Astrocyte (in vitro differentiated cells and primary cell): ENCODE results near the gene TBK1. TPM values are rescaled to one million over a fixed set of nuclear protein-coding genes. Genes with fewer than 3 reads are reported as not detected.

Source experiments
- DNase-seq: peaks from one replicate; pipeline ENCODE4 v3.0.0-alpha.2; 2010; ENCODE audit warnings: low read depth
- FAIRE-seq: peaks from 2 replicates; lab custom pipeline; 2011; peaks lifted over from hg19 to GRCh38; lab: Jason Lieb, UNC
- H2AFZ ChIP-seq: 2 replicates; pipeline ENCODE4 v1.6.0; 2012; ENCODE audit warnings: low read depth, low read length, inconsistent platforms
- H3K27ac ChIP-seq: 2 replicates; pipeline ENCODE4 v1.5.1; 2011; ENCODE audit warnings: low read depth, low read length, inconsistent platforms
- H3K27me3 ChIP-seq: 2 replicates; pipeline ENCODE4 v1.6.0; 2011; ENCODE audit warnings: low read length, inconsistent platforms; ENCODE audit not compliant: insufficient read depth
- H3K36me3 ChIP-seq: 2 replicates; pipeline ENCODE4 v1.5.1; 2011; ENCODE audit warnings: low read length, inconsistent platforms; ENCODE audit not compliant: insufficient read depth
- H3K4me1 ChIP-seq: 2 replicates; pipeline ENCODE4 v1.5.1; 2011; ENCODE audit warnings: low read length, inconsistent platforms; ENCODE audit not compliant: insufficient read depth
- H3K4me2 ChIP-seq: 2 replicates; pipeline ENCODE4 v1.6.0; 2012; ENCODE audit warnings: low read length, inconsistent platforms
- H3K4me3 ChIP-seq: 2 replicates; pipeline ENCODE4 v1.5.1; 2011; ENCODE audit warnings: low read depth, mild to moderate bottlenecking, low read length, inconsistent platforms; ENCODE audit not compliant: insufficient read depth
- H3K79me2 ChIP-seq: 2 replicates; pipeline ENCODE4 v1.6.0; 2012; ENCODE audit warnings: mild to moderate bottlenecking, low read length, inconsistent platforms; ENCODE audit not compliant: insufficient read depth
- H3K9ac ChIP-seq: 2 replicates; pipeline ENCODE4 v1.6.0; 2012; ENCODE audit warnings: mild to moderate bottlenecking, low read length, inconsistent platforms
- H3K9me3 ChIP-seq: 2 replicates; pipeline ENCODE4 v1.5.1; 2012; ENCODE audit warnings: low read depth, mild to moderate bottlenecking, low read length, inconsistent platforms; ENCODE audit not compliant: insufficient read depth
- H4K20me1 ChIP-seq: 2 replicates; pipeline ENCODE4 v1.6.0; 2012; ENCODE audit warnings: low read length, inconsistent platforms; ENCODE audit not compliant: insufficient read depth
- H3K27ac Mint-ChIP-seq: one replicate; pipeline ENCODE4 v1.8.0; 2021; ENCODE audit warnings: mild to moderate bottlenecking, mixed read lengths; ENCODE audit not compliant: unreplicated experiment
- H3K27me3 Mint-ChIP-seq: one replicate; pipeline ENCODE4 v1.8.0; 2021; ENCODE audit warnings: low read depth, mixed read lengths; ENCODE audit not compliant: unreplicated experiment
- H3K36me3 Mint-ChIP-seq: one replicate; pipeline ENCODE4 v1.8.0; 2021; ENCODE audit warnings: low read depth, mixed read lengths; ENCODE audit not compliant: unreplicated experiment
- H3K4me1 Mint-ChIP-seq: one replicate; pipeline ENCODE4 v1.8.0; 2021; ENCODE audit warnings: low read depth, mixed read lengths; ENCODE audit not compliant: unreplicated experiment
- H3K4me3 Mint-ChIP-seq: one replicate; pipeline ENCODE4 v1.8.0; 2021; ENCODE audit warnings: mild to moderate bottlenecking, moderate library complexity, mixed read lengths; ENCODE audit not compliant: unreplicated experiment
- H3K9me3 Mint-ChIP-seq: one replicate; pipeline ENCODE4 v1.8.0; 2021; ENCODE audit warnings: mild to moderate bottlenecking, mixed read lengths; ENCODE audit not compliant: unreplicated experiment
- CTCF ChIP-seq: IDR thresholded peaks from 2 replicates; pipeline ENCODE4 v1.5.1; 2011; ENCODE audit warnings: low read depth, mild to moderate bottlenecking, inconsistent platforms, low read length, moderate library complexity; ENCODE audit not compliant: insufficient read depth
- EZH2 ChIP-seq: IDR thresholded peaks from 2 replicates; pipeline ENCODE4 v1.6.1; 2012; ENCODE audit warnings: mild to moderate bottlenecking, low read length, inconsistent platforms; ENCODE audit not compliant: insufficient read depth
- total RNA-seq: library from RNA; stranded (reverse); gene quantifications from 2 replicates; pipeline ENCODE4 v1.2.1, GENCODE V29; 2021

TBK1 gene
- total RNA-seq, 1 donor from 2014 or later: 23.7 TPM

GRCh38 chr12:64500394-64500793 lies 48.5 kb downstream of the TBK1 start:
- no peaks in the 10 kb centered on the region for H3K27me3 ChIP-seq
- H3K27me3 Mint-ChIP-seq: no peaks in the 10 kb centered on the region
- H3K27ac ChIP-seq: no peak overlapping the region
- no peak for TF ChIP-seq EZH2
- no peak for TF ChIP-seq CTCF
- no peak overlapping the region for H2AFZ ChIP-seq
- no peaks in the 10 kb centered on the region for H3K4me1 ChIP-seq
- H3K4me3 Mint-ChIP-seq: no peak overlapping the region
- peaks cover 4% of the 10 kb centered on the region for H3K36me3 Mint-ChIP-seq
- FAIRE-seq (no peak), DNase-seq (no peak)
- H3K36me3 ChIP-seq: peaks cover 38% of the 10 kb centered on the region
- no peaks in the 10 kb centered on the region for H3K79me2 ChIP-seq
- H3K4me3 ChIP-seq: no peak overlapping the region
- no peaks in the 10 kb centered on the region for H3K4me1 Mint-ChIP-seq
- no peak overlapping the region for H3K9ac ChIP-seq
- H3K4me2 ChIP-seq: no peak overlapping the region
- H3K27ac Mint-ChIP-seq: no peak overlapping the region
- H4K20me1 ChIP-seq: no peaks in the 10 kb centered on the region
- no peaks in the 10 kb centered on the region for H3K9me3 Mint-ChIP-seq
- no peaks in the 10 kb centered on the region for H3K9me3 ChIP-seq

- TF ChIP-seq CTCF (no peak), EZH2 (no peak)
- H3K27ac Mint-ChIP-seq: no peak overlapping the region
- H3K79me2 ChIP-seq: no peaks in the 10 kb centered on the region
- H3K9me3 Mint-ChIP-seq: no peaks in the 10 kb centered on the region
- no peak overlapping the region for H3K4me3 Mint-ChIP-seq
- H3K4me1 ChIP-seq: no peaks in the 10 kb centered on the region
- no peak overlapping the region for H2AFZ ChIP-seq
- no peaks in the 10 kb centered on the region for H3K27me3 ChIP-seq
- no peaks in the 10 kb centered on the region for H4K20me1 ChIP-seq
- H3K36me3 Mint-ChIP-seq: peaks cover 4% of the 10 kb centered on the region
- no peak overlapping the region for H3K27ac ChIP-seq
- no peak for FAIRE-seq
- no peaks in the 10 kb centered on the region for H3K9me3 ChIP-seq
- DNase-seq: no peak
- no peaks in the 10 kb centered on the region for H3K4me1 Mint-ChIP-seq
- no peaks in the 10 kb centered on the region for H3K27me3 Mint-ChIP-seq
- H3K4me3 ChIP-seq: no peak overlapping the region
- no peak overlapping the region for H3K9ac ChIP-seq
- no peak overlapping the region for H3K4me2 ChIP-seq
- peaks cover 29% of the 10 kb centered on the region for H3K36me3 ChIP-seq
Observed at GRCh38 chr12:64501486-64501885, 49.6 kb downstream of the TBK1 start.

GRCh38 chr12:64506955-64507354 lies 55.0 kb downstream of the TBK1 start:
- no peak for DNase-seq
- Histone ChIP-seq H3K4me3 (no peak overlapping the region), H3K36me3 (no peaks in the 10 kb centered on the region), H3K27me3 (no peaks in the 10 kb centered on the region), H3K79me2 (no peaks in the 10 kb centered on the region), H2AFZ (no peak overlapping the region), H3K4me2 (no peak overlapping the region), H3K9me3 (no peaks in the 10 kb centered on the region), H4K20me1 (no peaks in the 10 kb centered on the region), H3K4me1 (no peaks in the 10 kb centered on the region), H3K9ac (no peak overlapping the region), H3K27ac (no peak overlapping the region)
- no peak for FAIRE-seq
- H3K27ac Mint-ChIP-seq: no peak overlapping the region
- H3K4me3 Mint-ChIP-seq: no peak overlapping the region
- H3K36me3 Mint-ChIP-seq: no peaks in the 10 kb centered on the region
- no peaks in the 10 kb centered on the region for H3K4me1 Mint-ChIP-seq
- TF ChIP-seq CTCF (no peak), EZH2 (no peak)
- H3K9me3 Mint-ChIP-seq: no peaks in the 10 kb centered on the region
- H3K27me3 Mint-ChIP-seq: no peaks in the 10 kb centered on the region
